Gastroesophageal sphincter (tissue), 3 donors: Measurements from ENCODE around the gene PSEN2.
"Not testable (repeated sequence)": the region's sequence is repeated elsewhere in the genome, so short reads cannot be mapped to it uniquely, and the experiment has no call there.

Experiments
- POLR2A ChIP-seq, 2 donors: fragments of 450-650 bp; IDR thresholded peaks; one replicate each; pipeline ENCODE4 v1.6.1; 2017; ENCODE audit warnings: antibody characterized with exemption in 2 of 2, mild to moderate bottlenecking in 2 of 2, moderate library complexity in 1 of 2
- TF ChIP-seq, protein P1 (sequence below), 4 experiments: fragments of 200-600 bp in 2 of 4; fragments of 450-650 bp in 2 of 4; sonication (generic) in 1 of 4; IDR thresholded peaks; one replicate each; pipeline ENCODE4 v1.5.1; 2017 to 2019; ENCODE audit warnings: antibody characterized with exemption in 4 of 4, mild to moderate bottlenecking in 2 of 4, moderate library complexity in 2 of 4

GRCh38 chr1:226837966-226838365 is 32.5 kb upstream of the PSEN2 start:
- TF ChIP-seq POLR2A (IDR thresholded peaks at IDR 0.05): not testable (repeated sequence)
- TF ChIP-seq, protein P1, sequence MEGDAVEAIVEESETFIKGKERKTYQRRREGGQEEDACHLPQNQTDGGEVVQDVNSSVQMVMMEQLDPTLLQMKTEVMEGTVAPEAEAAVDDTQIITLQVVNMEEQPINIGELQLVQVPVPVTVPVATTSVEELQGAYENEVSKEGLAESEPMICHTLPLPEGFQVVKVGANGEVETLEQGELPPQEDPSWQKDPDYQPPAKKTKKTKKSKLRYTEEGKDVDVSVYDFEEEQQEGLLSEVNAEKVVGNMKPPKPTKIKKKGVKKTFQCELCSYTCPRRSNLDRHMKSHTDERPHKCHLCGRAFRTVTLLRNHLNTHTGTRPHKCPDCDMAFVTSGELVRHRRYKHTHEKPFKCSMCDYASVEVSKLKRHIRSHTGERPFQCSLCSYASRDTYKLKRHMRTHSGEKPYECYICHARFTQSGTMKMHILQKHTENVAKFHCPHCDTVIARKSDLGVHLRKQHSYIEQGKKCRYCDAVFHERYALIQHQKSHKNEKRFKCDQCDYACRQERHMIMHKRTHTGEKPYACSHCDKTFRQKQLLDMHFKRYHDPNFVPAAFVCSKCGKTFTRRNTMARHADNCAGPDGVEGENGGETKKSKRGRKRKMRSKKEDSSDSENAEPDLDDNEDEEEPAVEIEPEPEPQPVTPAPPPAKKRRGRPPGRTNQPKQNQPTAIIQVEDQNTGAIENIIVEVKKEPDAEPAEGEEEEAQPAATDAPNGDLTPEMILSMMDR (IDR thresholded peaks at IDR 0.05): not testable (repeated sequence)
